Naive thymus-derived CD4-positive, alpha-beta T cell (primary cell): ENCODE data around the gene GDI2. TPM values are rescaled to one million over a fixed set of nuclear protein-coding genes. Genes with fewer than 3 reads are reported as not detected.
A peak's percentile ranks its signal among the peaks of the same experiment; 100 is the strongest.
"Not testable (repeated sequence)": the region's sequence is repeated elsewhere in the genome, so short reads cannot be mapped to it uniquely, and the experiment has no call there.

Source experiments
- ATAC-seq: fragments of 150-1000 bp; cut with Tn5 transposase; 2 replicates; pipeline ENCODE4 v1.10.0; 2021; ENCODE audit warnings: mild to moderate bottlenecking, moderate library complexity
- CTCF ChIA-PET: fragments of 350-600 bp; sonication (Branson Sonifier 250); formaldehyde crosslinking; loops from one replicate; lab custom pipeline; 2021; ENCODE audit warnings: antibody characterized with exemption; lab: Charles Lee
- POLR2A ChIA-PET: fragments of 350-600 bp; sonication (Branson Sonifier 250); formaldehyde crosslinking; loops from one replicate; lab custom pipeline; 2021; ENCODE audit warnings: antibody characterized with exemption, inconsistent platforms; lab: Charles Lee
- DNase-seq, 9 donors: peaks; one replicate each; pipeline versions ENCODE4 v3.0.0 to v3.0.0-alpha.2; 2020 to 2022; ENCODE audit warnings: mixed read lengths in 1 of 9
- H3K27ac ChIP-seq: one replicate; pipeline ENCODE4 v1.7.0; 2013; ENCODE audit warnings: mild to moderate bottlenecking, low read depth, low read length, moderate library complexity
- H3K27me3 ChIP-seq, 2 donors: one replicate each; pipeline ENCODE4 v1.7.0; 2013; ENCODE audit warnings: low read length in 2 of 2, mild to moderate bottlenecking in 2 of 2, moderate library complexity in 2 of 2; ENCODE audit not compliant: control insufficient read depth in 2 of 2, insufficient read depth in 2 of 2
- H3K36me3 ChIP-seq, 3 experiments: 1 replicate in 2 of 3; 2 replicates in 1 of 3; pipeline ENCODE4 v1.7.0; 2013; ENCODE audit warnings: low read length in 3 of 3, mild to moderate bottlenecking in 3 of 3, moderate library complexity in 1 of 3; ENCODE audit not compliant: insufficient read depth in 3 of 3, control insufficient read depth in 2 of 3
- H3K4me1 ChIP-seq, 2 donors: one replicate each; pipeline ENCODE4 v1.7.0; 2013; ENCODE audit warnings: low read length in 2 of 2, mild to moderate bottlenecking in 2 of 2, moderate library complexity in 1 of 2; ENCODE audit not compliant: control insufficient read depth in 2 of 2, insufficient read depth in 2 of 2
- H3K4me3 ChIP-seq: 2 replicates; pipeline ENCODE4 v1.7.0; 2013; ENCODE audit warnings: mild to moderate bottlenecking, low read length
- H3K9me3 ChIP-seq, 3 experiments: 1 replicate in 2 of 3; 2 replicates in 1 of 3; pipeline ENCODE4 v1.7.0; 2013; ENCODE audit warnings: low read length in 3 of 3; ENCODE audit not compliant: control insufficient read depth in 2 of 3
- H3K27ac Mint-ChIP-seq, 9 donors: one replicate each; pipeline ENCODE4 v1.8.0; 2020 to 2022; ENCODE audit warnings: mixed read lengths in 9 of 9, mild to moderate bottlenecking in 8 of 9, moderate library complexity in 5 of 9, inconsistent platforms in 2 of 9
- H3K27me3 Mint-ChIP-seq, 5 donors: one replicate each; pipeline ENCODE4 v1.8.0; 2021 to 2022; ENCODE audit warnings: mixed read lengths in 5 of 5, mild to moderate bottlenecking in 1 of 5
- H3K36me3 Mint-ChIP-seq, 5 donors: one replicate each; pipeline ENCODE4 v1.8.0; 2020 to 2022; ENCODE audit warnings: mixed read lengths in 5 of 5, mild to moderate bottlenecking in 3 of 5, inconsistent platforms in 1 of 5
- H3K4me1 Mint-ChIP-seq, 7 donors: one replicate each; pipeline ENCODE4 v1.8.0; 2020 to 2022; ENCODE audit warnings: mixed read lengths in 7 of 7, mild to moderate bottlenecking in 3 of 7, inconsistent platforms in 1 of 7
- H3K4me3 Mint-ChIP-seq, 10 donors: one replicate each; pipeline ENCODE4 v1.8.0; 2020 to 2022; ENCODE audit warnings: mild to moderate bottlenecking in 10 of 10, mixed read lengths in 10 of 10, moderate library complexity in 6 of 10, inconsistent platforms in 2 of 10
- H3K9me3 Mint-ChIP-seq, 11 donors: one replicate each; pipeline ENCODE4 v1.8.0; 2020 to 2022; ENCODE audit warnings: mixed read lengths in 11 of 11, mild to moderate bottlenecking in 4 of 11, inconsistent platforms in 1 of 11, moderate library complexity in 1 of 11
- intact Hi-C, 2 donors: fragments of 100-400 bp; cut with micrococcal nuclease; formaldehyde crosslinking; loops; one replicate each; pipeline ENCODE4 v1.15.1; 2023
- polyA plus RNA-seq, 2 donors: library from polyadenylated mRNA; unstranded; fragments of 300-500 nt; fragmentation: Illumina TruSeq; gene quantifications; one replicate each; pipeline ENCODE4 v1.2.3, GENCODE V29; 2021
- total RNA-seq, 6 experiments: library from RNA in 5 of 6; stranded (reverse) in 5 of 6; gene quantifications; 1 replicate in 5 of 6; 2 replicates in 1 of 6; pipeline ENCODE4 v1.2.3 and lab custom pipeline; 2021 to 2026

Gene GDI2
- total and polyA plus RNA-seq, 7 experiments from 2014 or later: 85.3 to 236 (median 130) TPM

DNA sequence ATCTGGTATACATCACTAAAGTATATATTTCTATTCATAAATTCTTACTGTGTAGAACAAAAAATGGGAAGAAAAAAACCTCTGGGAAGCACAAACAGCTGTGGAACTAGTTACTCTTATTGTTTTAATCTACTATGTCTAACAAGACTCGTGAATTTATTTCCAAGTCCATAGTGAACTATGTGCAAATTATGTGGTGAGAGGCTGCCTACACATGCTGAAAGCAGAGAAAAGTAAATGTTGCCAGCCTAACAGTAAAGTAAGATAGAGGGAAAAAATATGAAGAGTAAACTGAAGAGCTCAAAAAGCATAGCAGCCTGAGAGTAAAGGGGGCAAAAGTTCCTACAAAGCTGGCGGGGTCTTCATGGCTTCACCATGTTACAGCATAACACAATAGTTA, 3.0 kb downstream of the GDI2 start:
- Mint-ChIP-seq H3K9me3 (no peaks in the 10 kb centered on the region), H3K4me1 (peaks cover 56 to 82% (median 79%) of the 10 kb centered on the region in 7 donors), H3K4me3 (peak overlapping the region; percentile 18 to 94 (median 88)), H3K27me3 (no peaks in the 10 kb centered on the region), H3K27ac (peak overlapping the region; percentile 26 to 95 (median 63)), H3K36me3 (peaks cover 0 to 29% (median 9%) of the 10 kb centered on the region in 5 donors)
- H3K9me3 ChIP-seq: no peaks in the 10 kb centered on the region
- H3K4me1 ChIP-seq: peaks cover 34 to 49% of the 10 kb centered on the region in 2 donors
- POLR2A ChIA-PET: interaction anchor here (0.6 to 3.2 kb wide), 7 partner anchors 13 to 245 kb away, joined by 3 to 14 read pairs (median 4); partner anchors contain the start of gene TASOR2
- CTCF ChIA-PET: interaction anchor here (0.8 kb wide), 1 partner anchor 10 kb away, joined by 3 read pairs; no protein-coding TSS in a partner anchor
- intact Hi-C loops: loop anchor here (2.0 to 10.0 kb wide), 11 partner anchors 15 to 1975 kb away; partner anchors contain the start of genes IL15RA (in 2 of the 2), ATP5F1C (in 1 of the 2), KIN (in 1 of the 2) and RBM17 (in 1 of the 2)
- H3K27ac ChIP-seq: peak overlapping the region; percentile 39
- H3K4me3 ChIP-seq: no peak overlapping the region
- DNase-seq: no peak
- no peaks in the 10 kb centered on the region for H3K27me3 ChIP-seq
- H3K36me3 ChIP-seq: peaks cover 0 to 10% (median 0%) of the 10 kb centered on the region in 3 experiments
- no peak for ATAC-seq

DNA sequence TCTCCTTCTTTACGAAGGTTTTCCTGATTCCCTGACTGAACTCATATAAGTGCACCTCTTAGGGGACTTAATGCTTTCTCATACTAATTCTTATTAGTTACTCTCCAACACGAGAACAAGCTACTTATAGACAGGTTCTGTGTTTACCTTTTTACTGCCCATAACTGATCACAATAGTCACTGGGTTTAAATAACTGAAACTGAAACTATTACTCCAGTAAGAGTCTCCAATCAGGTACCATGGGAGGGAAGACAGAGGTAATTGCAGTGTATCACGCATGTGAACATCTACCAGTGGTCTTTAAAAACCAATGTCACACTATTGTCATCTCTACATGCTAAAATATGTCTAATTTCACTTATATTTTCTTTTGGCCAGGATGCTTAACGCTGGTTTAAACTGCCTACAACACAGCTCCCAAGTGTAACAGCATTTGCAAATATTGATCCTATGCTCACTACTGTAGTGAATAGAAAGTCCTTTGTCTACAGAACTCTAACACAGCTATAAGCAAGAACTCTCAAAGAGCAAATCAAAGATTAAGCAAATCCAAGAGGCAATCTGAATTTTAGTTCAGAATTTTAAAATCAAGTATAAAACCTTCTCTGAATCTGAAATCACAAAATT, 3.6 kb downstream of the GDI2 start:
- H3K4me3 Mint-ChIP-seq: peak overlapping the region in 9 of 10 donors; percentile 61 to 94 (median 85)
- peaks cover 50 to 77% (median 74%) of the 10 kb centered on the region in 7 donors for H3K4me1 Mint-ChIP-seq
- Histone ChIP-seq H3K27me3 (no peaks in the 10 kb centered on the region), H3K4me1 (peaks cover 29 to 44% of the 10 kb centered on the region in 2 donors), H3K9me3 (no peaks in the 10 kb centered on the region), H3K4me3 (peak overlapping the region; percentile 2), H3K36me3 (peaks cover 0 to 14% (median 0%) of the 10 kb centered on the region in 3 experiments), H3K27ac (peak overlapping the region; percentile 39)
- H3K36me3 Mint-ChIP-seq: peaks cover 0 to 27% (median 9%) of the 10 kb centered on the region in 5 donors
- peak overlapping the region; percentile 36 to 89 (median 73) for H3K27ac Mint-ChIP-seq
- no peaks in the 10 kb centered on the region for H3K9me3 Mint-ChIP-seq
- intact Hi-C loops: loop anchor here (2.0 to 10.0 kb wide), 11 partner anchors 15 to 1975 kb away; partner anchors contain the start of genes IL15RA (in 2 of the 2), ATP5F1C (in 1 of the 2), KIN (in 1 of the 2) and RBM17 (in 1 of the 2)
- peak in 1 of 9 donors; percentile 19 for DNase-seq
- ATAC-seq: no peak
- POLR2A ChIA-PET: interaction anchor here (0.6 to 3.2 kb wide), 2 partner anchors 34 to 254 kb away, joined by 3 to 14 read pairs; no protein-coding TSS in a partner anchor
- CTCF ChIA-PET: interaction anchor here (0.7 kb wide), 1 partner anchor 182 kb away, joined by 3 read pairs; no protein-coding TSS in a partner anchor
- H3K27me3 Mint-ChIP-seq: no peaks in the 10 kb centered on the region

DNA sequence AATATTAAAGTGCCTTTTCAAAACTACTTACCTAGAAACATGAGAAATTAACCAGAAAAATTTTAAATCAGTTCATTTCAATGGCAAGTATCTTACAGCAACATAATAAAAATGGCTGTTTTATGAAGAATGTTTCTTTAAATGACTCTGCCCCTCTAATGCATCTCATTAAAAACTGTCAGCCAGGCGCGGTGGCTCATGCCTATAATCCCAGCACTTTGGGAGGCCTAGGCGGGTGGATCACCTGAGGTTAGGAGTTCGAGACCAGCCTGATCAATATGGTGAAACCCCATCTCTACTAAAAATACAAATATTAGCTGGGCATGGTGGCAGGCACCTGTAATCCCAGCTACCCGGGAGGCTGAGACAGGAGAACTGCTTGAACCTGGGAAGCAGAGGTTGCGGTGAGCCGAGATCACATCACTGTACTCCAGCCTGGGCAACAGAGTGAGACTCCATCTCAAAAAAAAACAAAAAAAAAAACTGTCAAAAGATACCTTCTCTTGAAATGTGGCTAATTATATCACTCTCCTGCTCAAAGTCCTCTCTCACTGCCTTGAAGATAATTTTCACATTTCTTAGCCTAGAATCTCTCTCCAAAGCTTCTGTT, 4.3 kb downstream of the GDI2 start:
- peak overlapping the region in 9 of 10 donors; percentile 61 to 94 (median 85) for H3K4me3 Mint-ChIP-seq
- H3K27me3 ChIP-seq, H3K27me3 Mint-ChIP-seq, H3K9me3 ChIP-seq, ATAC-seq, H3K9me3 Mint-ChIP-seq, DNase-seq, intact Hi-C loops, H3K4me3 ChIP-seq: not testable (repeated sequence)
- ChIA-PET CTCF (interaction anchor here (0.7 kb wide), 1 partner anchor 181 kb away, joined by 3 read pairs; no protein-coding TSS in a partner anchor), POLR2A (interaction anchor here (0.6 to 3.2 kb wide), 3 partner anchors 8 to 255 kb away, joined by 3 to 14 read pairs (median 3); no protein-coding TSS in a partner anchor)
- peaks cover 0 to 28% (median 10%) of the 10 kb centered on the region in 5 donors for H3K36me3 Mint-ChIP-seq
- peak overlapping the region; percentile 32 for H3K27ac ChIP-seq
- peaks cover 23 to 37% of the 10 kb centered on the region in 2 donors for H3K4me1 ChIP-seq
- H3K4me1 Mint-ChIP-seq: peaks cover 48 to 76% (median 74%) of the 10 kb centered on the region in 7 donors
- H3K36me3 ChIP-seq: peaks cover 0 to 14% (median 0%) of the 10 kb centered on the region in 3 experiments
- H3K27ac Mint-ChIP-seq: peak overlapping the region; percentile 36 to 89 (median 73)

DNA sequence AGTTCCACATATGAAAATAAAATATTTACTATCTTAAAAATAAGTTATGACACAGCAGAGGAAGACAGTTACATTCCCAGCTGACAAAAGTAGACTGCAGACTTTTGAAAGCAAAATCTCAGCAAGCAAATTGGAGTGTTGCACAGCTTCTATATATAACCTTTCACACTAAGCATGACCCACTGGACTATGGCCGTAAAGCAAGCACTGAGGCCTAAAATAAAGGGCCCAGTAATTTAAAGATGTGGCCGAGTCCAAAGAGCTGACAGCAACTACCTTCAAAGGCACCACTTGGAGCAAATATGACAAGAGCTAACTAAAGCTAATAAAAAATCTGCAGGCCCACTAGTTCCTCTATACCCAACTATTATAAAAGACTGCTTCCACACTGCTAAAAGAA, 6.5 kb downstream of the GDI2 start:
- H3K9me3 ChIP-seq: no peaks in the 10 kb centered on the region
- DNase-seq: no peak
- peak overlapping the region in 4 of 9 donors; percentile 40 to 86 (median 68) for H3K27ac Mint-ChIP-seq
- ATAC-seq: no peak
- H3K36me3 ChIP-seq: peaks cover 0 to 6% (median 0%) of the 10 kb centered on the region in 3 experiments
- ChIA-PET POLR2A (interaction anchor here (0.7 kb wide), 1 partner anchor 16 kb away, joined by 3 read pairs; no protein-coding TSS in a partner anchor), CTCF (interaction anchor here (0.7 kb wide), 1 partner anchor 120 kb away, joined by 3 read pairs; no protein-coding TSS in a partner anchor)
- H3K4me3 ChIP-seq: no peak overlapping the region
- intact Hi-C loops: no loop called here
- H3K4me3 Mint-ChIP-seq: peak overlapping the region in 3 of 10 donors; percentile 11 to 49 (median 25)
- H3K27me3 Mint-ChIP-seq: no peaks in the 10 kb centered on the region
- no peaks in the 10 kb centered on the region for H3K9me3 Mint-ChIP-seq
- H3K27me3 ChIP-seq: no peaks in the 10 kb centered on the region
- H3K36me3 Mint-ChIP-seq: peaks cover 0 to 30% (median 10%) of the 10 kb centered on the region in 5 donors
- H3K27ac ChIP-seq: peak overlapping the region; percentile 1
- H3K4me1 Mint-ChIP-seq: peaks cover 51 to 82% (median 79%) of the 10 kb centered on the region in 7 donors
- peaks cover 30 to 34% of the 10 kb centered on the region in 2 donors for H3K4me1 ChIP-seq

DNA sequence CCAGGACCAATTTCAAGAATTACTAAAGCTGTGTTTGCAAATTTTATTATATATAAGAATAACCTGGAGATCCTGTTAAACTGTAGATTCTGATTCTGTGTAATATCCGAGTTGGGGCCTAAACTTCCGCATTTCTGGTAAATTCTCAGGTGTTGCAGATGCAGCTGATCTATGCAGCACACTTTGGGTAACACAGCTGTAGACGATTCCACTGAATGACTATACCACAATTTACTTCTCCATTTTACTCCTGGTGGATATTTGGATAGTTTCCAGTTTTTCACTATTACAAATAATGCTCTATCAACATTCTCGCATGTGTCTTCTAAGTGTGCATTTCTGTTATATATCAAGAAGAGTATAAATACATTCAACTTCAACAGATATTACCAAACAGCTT, 7.5 kb downstream of the GDI2 start:
- no peak overlapping the region for H3K27ac ChIP-seq
- ATAC-seq (no peak), DNase-seq (no peak)
- no peaks in the 10 kb centered on the region for H3K9me3 Mint-ChIP-seq
- peaks cover 0 to 28% (median 10%) of the 10 kb centered on the region in 5 donors for H3K36me3 Mint-ChIP-seq
- no peak overlapping the region for H3K4me3 ChIP-seq
- ChIA-PET POLR2A (interaction anchor here (2.9 kb wide), 1 partner anchor 8 kb away, joined by 14 read pairs; the partner anchor contains the start of gene GDI2), CTCF (no interaction called here)
- intact Hi-C loops: no loop called here
- H3K27me3 Mint-ChIP-seq: no peaks in the 10 kb centered on the region
- H3K4me3 Mint-ChIP-seq: peak overlapping the region in 1 of 10 donors; percentile 29
- H3K9me3 ChIP-seq: no peaks in the 10 kb centered on the region
- H3K27me3 ChIP-seq: no peaks in the 10 kb centered on the region
- H3K36me3 ChIP-seq: peaks cover 0 to 11% (median 0%) of the 10 kb centered on the region in 3 experiments
- peaks cover 28 to 30% of the 10 kb centered on the region in 2 donors for H3K4me1 ChIP-seq
- peaks cover 41 to 72% (median 68%) of the 10 kb centered on the region in 7 donors for H3K4me1 Mint-ChIP-seq
- peak overlapping the region in 2 of 9 donors; percentile 28 to 48 for H3K27ac Mint-ChIP-seq

DNA sequence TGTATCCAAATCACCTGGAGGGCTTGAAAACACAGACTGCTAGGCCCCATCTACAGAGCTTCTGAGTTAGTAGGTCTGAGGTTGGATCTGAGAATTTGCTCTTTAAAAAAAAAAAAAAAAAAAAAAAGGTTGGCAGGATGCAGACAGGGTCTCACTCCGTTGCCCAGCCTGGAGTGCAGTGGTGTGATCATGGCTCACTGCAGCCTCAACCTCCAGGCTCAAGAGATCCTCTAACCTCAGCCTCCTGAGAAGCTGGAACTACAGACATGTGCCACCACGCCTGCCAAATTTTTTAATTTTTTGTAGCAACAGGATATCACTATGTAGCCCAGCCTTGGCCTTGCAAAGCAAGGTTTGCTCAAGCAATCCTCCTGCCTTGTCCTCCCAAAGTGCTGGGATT, 8.0 kb downstream of the GDI2 start:
- Histone ChIP-seq H3K36me3 (peaks cover 0 to 15% (median 0%) of the 10 kb centered on the region in 3 experiments), H3K4me3 (no peak overlapping the region), H3K4me1 (peaks cover 23 to 26% of the 10 kb centered on the region in 2 donors), H3K9me3 (no peaks in the 10 kb centered on the region), H3K27ac (no peak overlapping the region), H3K27me3 (no peaks in the 10 kb centered on the region)
- POLR2A ChIA-PET: interaction anchor here (1.3 to 2.9 kb wide), 2 partner anchors 8 to 10 kb away, joined by 3 to 14 read pairs; partner anchors contain the start of gene GDI2
- H3K4me1 Mint-ChIP-seq: peaks cover 37 to 71% (median 65%) of the 10 kb centered on the region in 7 donors
- no peaks in the 10 kb centered on the region for H3K27me3 Mint-ChIP-seq
- no peak for ATAC-seq
- peaks cover 0 to 31% (median 15%) of the 10 kb centered on the region in 5 donors for H3K36me3 Mint-ChIP-seq
- peak overlapping the region in 1 of 9 donors; percentile 14 for H3K27ac Mint-ChIP-seq
- no peak overlapping the region for H3K4me3 Mint-ChIP-seq
- no peak for DNase-seq
- intact Hi-C loops: no loop called here
- CTCF ChIA-PET: interaction anchor here (0.6 kb wide), 1 partner anchor 175 kb away, joined by 4 read pairs; no protein-coding TSS in a partner anchor
- no peaks in the 10 kb centered on the region for H3K9me3 Mint-ChIP-seq
